Esophagus squamous epithelium (tissue), 5 donors: Measurements from ENCODE around the gene COG4. TPM values are rescaled to one million over a fixed set of nuclear protein-coding genes. Genes with fewer than 3 reads are reported as not detected.

Source experiments
- DNase-seq: peaks from one replicate; lab custom pipeline; 2025; lab: John Stamatoyannopoulos, UW
- H3K27ac ChIP-seq, 4 donors: fragments of 200-600 bp; sonication (generic); one replicate each; pipeline ENCODE4 v1.5.1; 2016 to 2019; ENCODE audit warnings: mild to moderate bottlenecking in 1 of 4
- H3K27me3 ChIP-seq, 4 donors: fragments of 200-600 bp; sonication (generic); 1 replicate in 3 of 4; 2 replicates in 1 of 4; pipeline versions ENCODE4 v1.5.1 to v1.6.0; 2017 to 2021; ENCODE audit warnings: antibody characterized with exemption in 1 of 4
- H3K36me3 ChIP-seq, 3 donors: fragments of 200-600 bp; sonication (generic); one replicate each; pipeline ENCODE4 v1.5.1; 2016 to 2019
- H3K4me1 ChIP-seq, 3 donors: fragments of 200-600 bp; sonication (generic); one replicate each; pipeline ENCODE4 v1.5.1; 2017 to 2019
- H3K4me3 ChIP-seq, 4 donors: fragments of 200-600 bp; sonication (generic); 1 replicate in 3 of 4; 2 replicates in 1 of 4; pipeline ENCODE4 v1.5.1; 2016 to 2019; ENCODE audit warnings: mild to moderate bottlenecking in 2 of 4, moderate library complexity in 1 of 4
- H3K9me3 ChIP-seq, 3 donors: fragments of 200-600 bp; sonication (generic); one replicate each; pipeline ENCODE4 v1.5.1; 2016 to 2019
- CTCF ChIP-seq, 6 experiments: fragments of 450-650 bp in 4 of 6; fragments of 200-600 bp in 2 of 6; sonication (generic) in 2 of 6; IDR thresholded peaks; one replicate each; pipeline ENCODE4 v1.5.1; 2016 to 2019; ENCODE audit warnings: antibody characterized with exemption in 6 of 6, mild to moderate bottlenecking in 4 of 6, moderate library complexity in 4 of 6
- POLR2A ChIP-seq, 4 donors: fragments of 450-650 bp; IDR thresholded peaks; one replicate each; pipeline ENCODE4 v1.6.1; 2017; ENCODE audit warnings: antibody characterized with exemption in 4 of 4, mild to moderate bottlenecking in 4 of 4, moderate library complexity in 3 of 4
- whole genome bisulfite sequencing, 2 donors: methylation state at CpG; one replicate each; pipeline ENCODE4 v1.1.5; 2018; 5-methylcytosine and 5-hydroxymethylcytosine counted together
- intact Hi-C: fragments of 100-400 bp; cut with DNase I; formaldehyde crosslinking; loops from one replicate; pipeline ENCODE4 v1.15.0; 2022
- small RNA-seq, 4 donors: library from RNA; depleted of rRNA; stranded (forward); fragments of <200 nt; gene quantifications; one replicate each; pipeline ENCODE3, GENCODE V24; 2016
- total RNA-seq, 4 donors: library from RNA; depleted of rRNA; stranded (reverse); fragments of >200 nt; gene quantifications; one replicate each; pipeline ENCODE4 v1.1.0, GENCODE V29; 2016
- donor health status: DM: yes; HTN: yes; CAD: no.

The COG4 gene
- total RNA-seq, 4 donors from 2014 or later, result 40.3 to 54.0 (median 47.5) TPM

GRCh38 chr16:70430667-70431536, 92.5 kb downstream of the COG4 start:
- Histone ChIP-seq H3K4me1 (peaks cover 50 to 82% (median 60%) of the 10 kb centered on the region in 3 donors), H3K4me3 (no peak overlapping the region), H3K27me3 (no peaks in the 10 kb centered on the region), H3K27ac (peak overlapping the region in 3 of 4 donors; percentile 45 to 80 (median 66)), H3K9me3 (no peaks in the 10 kb centered on the region), H3K36me3 (no peaks in the 10 kb centered on the region)
- DNase-seq, result no peak
- intact Hi-C loops, result no loop called here
- TF ChIP-seq CTCF (IDR thresholded peaks at IDR 0.05), result no peak
- TF ChIP-seq POLR2A (IDR thresholded peaks at IDR 0.05), result no peak
- 58 to 62% methylated on average over 7 to 10 of the region's 11 CpGs for WGBS, 2 donors

Small RNA genes lying within 50 kb of the gene (small RNA-seq; reads per million reads assigned to genes)
- gene RNU6-23P (0.14 to 0.95 (median 0.21) reads per million in 4 donors), gene RPS27P26 (0 reads per million in 4 donors), gene SNORD111 (391 to 758 (median 419) reads per million in 4 donors), gene SNORD111B (241 to 1,433 (median 428) reads per million in 4 donors)

Other genes starting within 250 kb of the COG4 start
- gene AARS1, start 234.0 kb downstream of the COG4 start, total RNA-seq, result 10 to 100 TPM; 30.3 to 50.6 (median 43.4) TPM
- 10 to 100 TPM; 15.5 to 35.3 (median 24.3) TPM for gene DDX19B, start 224.4 kb downstream of the COG4 start, total RNA-seq
- 10 to 100 TPM; 24.6 to 38.9 (median 35.9) TPM for gene DDX19A, start 176.7 kb downstream of the COG4 start, total RNA-seq
- gene ST3GAL2, start 84.5 kb downstream of the COG4 start, total RNA-seq, result 1 to 10 TPM in 3 of 4 donors, under 1 TPM in 1; 0.80 to 6.5 (median 3.0) TPM
- gene FCSK, start 69.0 kb downstream of the COG4 start, total RNA-seq, result 10 to 100 TPM; 10.2 to 13.0 (median 11.0) TPM
- 100 to 1,000 TPM in 3 of 4 donors, 10 to 100 TPM in 1; 77.9 to 145 (median 134) TPM for gene SF3B3, start 262 bp upstream of the COG4 start, total RNA-seq
- gene IL34, start 123.0 kb upstream of the COG4 start, total RNA-seq, result 10 to 100 TPM in 2 of 4 donors, 1 to 10 TPM in 2; 3.2 to 26.6 (median 9.1) TPM
- 10 to 100 TPM; 15.5 to 39.7 (median 27.5) TPM for gene MTSS2, start 162.5 kb upstream of the COG4 start, total RNA-seq